Chondrocyte (in vitro differentiated cells): ENCODE data around the gene CD36. TPM values are rescaled to one million over a fixed set of nuclear protein-coding genes. Genes with fewer than 3 reads are reported as not detected.

Experiments
- DNase-seq: peaks from one replicate; pipeline ENCODE4 v3.0.0; 2021; ENCODE audit warnings: mixed read lengths, low spot score
- H3K27ac Mint-ChIP-seq: one replicate; pipeline ENCODE4 v1.8.0; 2021; ENCODE audit warnings: mild to moderate bottlenecking, moderate library complexity, mixed read lengths; ENCODE audit not compliant: unreplicated experiment
- H3K27me3 Mint-ChIP-seq: 2 replicates; pipeline ENCODE4 v1.8.0; 2021; ENCODE audit warnings: low read depth, mixed read lengths
- H3K36me3 Mint-ChIP-seq: 2 replicates; pipeline ENCODE4 v1.8.0; 2021; ENCODE audit warnings: low read depth, mixed read lengths
- H3K4me1 Mint-ChIP-seq: 2 replicates; pipeline ENCODE4 v1.8.0; 2021; ENCODE audit warnings: low read depth, mild to moderate bottlenecking, mixed read lengths
- H3K4me3 Mint-ChIP-seq: one replicate; pipeline ENCODE4 v1.8.0; 2021; ENCODE audit warnings: mild to moderate bottlenecking, moderate library complexity, mixed read lengths; ENCODE audit not compliant: unreplicated experiment
- H3K9me3 Mint-ChIP-seq: 2 replicates; pipeline ENCODE4 v1.8.0; 2021; ENCODE audit warnings: low read depth, mixed read lengths
- CTCF ChIP-seq: fragments of 200-600 bp; sonication (generic); IDR thresholded peaks from 2 replicates; pipeline ENCODE4 v1.5.0; 2021; ENCODE audit warnings: antibody characterized with exemption, mild to moderate bottlenecking, moderate library complexity
- total RNA-seq: library from RNA; stranded (reverse); gene quantifications from 3 replicates; pipeline ENCODE4 v1.2.1, GENCODE V29; 2021

CD36 gene
- total RNA-seq, 1 donor from 2014 or later = 0.72 TPM

DNA sequence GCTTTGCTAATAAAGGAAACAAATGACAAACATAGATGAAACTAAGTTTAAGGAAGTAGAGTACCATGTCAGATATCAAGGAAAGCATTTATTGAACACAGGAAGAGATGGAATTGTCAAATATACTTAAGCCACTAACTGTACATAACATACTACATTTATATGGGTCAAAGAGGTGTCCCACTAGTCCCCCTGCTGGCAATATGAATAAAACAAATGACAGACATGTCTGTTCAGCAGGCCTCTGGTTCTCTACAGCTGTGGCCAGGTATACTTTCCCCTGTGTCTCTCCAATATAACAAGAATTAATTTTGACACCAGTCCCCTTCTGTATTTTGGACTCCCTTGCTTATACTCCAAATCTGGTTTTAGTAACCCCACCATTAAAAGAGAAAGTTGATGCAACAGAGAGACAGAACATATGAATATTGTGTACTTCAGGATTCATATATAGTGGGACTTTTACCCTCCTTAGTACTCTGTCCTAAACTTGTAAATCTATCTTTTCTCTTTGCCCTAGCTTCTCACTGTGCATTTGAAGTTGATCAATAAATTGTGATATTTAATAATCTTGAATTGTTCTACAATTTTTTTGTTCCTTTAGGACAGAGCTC is 42.9 kb downstream of the CD36 start:
- H3K4me3 Mint-ChIP-seq = no peak overlapping the region

DNA sequence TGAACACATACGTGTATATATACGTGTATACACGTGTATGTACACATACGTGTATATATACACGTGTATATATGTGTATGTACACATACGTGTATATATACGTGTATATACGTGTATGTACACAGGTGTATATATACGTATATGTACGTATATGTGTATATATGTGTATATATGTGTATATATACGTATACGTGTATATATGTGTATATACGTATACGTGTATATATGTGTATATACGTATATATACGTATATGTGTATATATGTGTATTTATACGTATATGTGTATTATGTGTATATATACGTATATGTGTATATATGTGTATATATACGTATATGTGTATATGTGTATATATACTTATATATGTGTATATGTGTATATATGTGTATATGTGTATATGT is 44.3 kb downstream of the CD36 start:
- Mint-ChIP-seq H3K27me3 (no peaks in the 10 kb centered on the region), H3K27ac (no peak overlapping the region), H3K4me1 (no peaks in the 10 kb centered on the region), H3K9me3 (peaks cover 8% of the 10 kb centered on the region), H3K36me3 (no peaks in the 10 kb centered on the region), H3K4me3 (no peak overlapping the region)
- no peak for TF ChIP-seq CTCF
- DNase-seq = no peak

More for the DNA sequence above, 42.9 kb downstream of the CD36 start:
- Mint-ChIP-seq H3K4me1 (no peaks in the 10 kb centered on the region), H3K27me3 (no peaks in the 10 kb centered on the region), H3K36me3 (no peaks in the 10 kb centered on the region), H3K9me3 (peaks cover 8% of the 10 kb centered on the region), H3K27ac (no peak overlapping the region)
- DNase-seq = no peak
- TF ChIP-seq CTCF = peak; percentile 82

- no peak for DNase-seq
- no peak for TF ChIP-seq CTCF
- no peak overlapping the region for H3K27ac Mint-ChIP-seq
These were observed 48.1 kb downstream of the CD36 start for GRCh38 chr7:80686576-80686975.

DNA sequence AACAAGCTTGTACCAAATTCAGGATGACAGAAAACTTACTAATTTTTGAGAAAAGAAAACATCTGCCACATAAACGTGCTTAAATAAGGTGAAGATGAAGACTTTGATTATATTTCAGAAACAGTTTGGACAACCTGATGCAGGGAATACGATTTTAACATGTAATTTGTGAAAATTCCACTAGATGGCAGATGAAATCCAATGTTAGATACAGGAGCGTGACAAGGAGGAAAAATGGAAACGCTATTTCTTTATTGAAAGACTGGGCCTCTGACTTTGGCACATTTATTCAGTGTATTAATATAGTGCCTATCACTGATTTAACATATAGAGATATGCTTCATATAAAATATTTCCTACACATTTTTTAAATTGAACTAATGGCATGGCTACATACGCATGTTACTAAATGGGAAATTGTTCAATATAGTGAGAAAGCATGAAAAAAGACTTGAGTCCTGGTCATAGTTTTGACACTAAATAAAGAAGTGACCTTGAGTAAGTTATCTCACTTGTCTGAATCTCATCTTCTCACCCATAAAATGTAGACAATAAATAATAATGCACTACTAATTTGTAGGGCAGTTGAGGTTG is 60.7 kb downstream of the CD36 start:
- peaks cover 20% of the 10 kb centered on the region for H3K4me1 Mint-ChIP-seq
- DNase-seq = no peak
- TF ChIP-seq CTCF = peak; percentile 96
- peaks cover 1% of the 10 kb centered on the region for H3K27me3 Mint-ChIP-seq
- H3K4me3 Mint-ChIP-seq = no peak overlapping the region
- H3K27ac Mint-ChIP-seq = peak overlapping the region; percentile 46
- H3K9me3 Mint-ChIP-seq = peaks cover 1% of the 10 kb centered on the region
- no peaks in the 10 kb centered on the region for H3K36me3 Mint-ChIP-seq

More at GRCh38 chr7:80686576-80686975, 48.1 kb downstream of the CD36 start:
- Mint-ChIP-seq H3K36me3 (peaks cover 1% of the 10 kb centered on the region), H3K4me1 (no peaks in the 10 kb centered on the region), H3K9me3 (peaks cover 12% of the 10 kb centered on the region), H3K4me3 (no peak overlapping the region), H3K27me3 (no peaks in the 10 kb centered on the region)

DNA sequence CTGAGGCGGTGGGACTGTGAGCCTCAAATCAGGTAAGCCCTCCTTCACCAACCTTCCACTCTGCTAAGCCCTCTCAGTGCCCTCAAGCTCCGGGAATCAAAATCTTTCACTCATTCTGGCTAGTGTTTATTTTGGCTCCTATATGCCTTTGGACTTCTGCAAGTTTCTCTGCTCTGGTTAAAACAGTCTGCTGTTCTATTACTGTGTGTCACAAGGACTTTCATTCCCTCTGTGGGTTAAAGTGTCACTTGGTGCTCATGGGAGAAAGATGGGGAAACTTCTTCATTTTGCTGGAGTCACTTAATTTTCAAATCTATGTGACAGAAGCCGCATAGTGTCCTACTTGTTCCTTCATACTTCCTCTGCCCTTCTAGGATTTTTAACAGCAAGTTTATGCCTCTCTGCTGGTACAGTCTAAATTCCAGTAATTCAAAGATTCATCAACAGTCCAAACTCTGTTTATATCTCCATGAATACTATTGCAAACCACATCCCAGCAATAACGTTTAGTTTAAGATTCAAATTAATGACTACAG is 61.3 kb downstream of the CD36 start:
- H3K4me3 Mint-ChIP-seq = no peak overlapping the region
- H3K9me3 Mint-ChIP-seq = no peaks in the 10 kb centered on the region
- peak overlapping the region; percentile 46 for H3K27ac Mint-ChIP-seq
- H3K4me1 Mint-ChIP-seq = peaks cover 20% of the 10 kb centered on the region
- no peak for TF ChIP-seq CTCF
- H3K36me3 Mint-ChIP-seq = no peaks in the 10 kb centered on the region
- DNase-seq = no peak
- H3K27me3 Mint-ChIP-seq = peaks cover 1% of the 10 kb centered on the region
